ENCODE data around the gene TPSD1. TPM values are rescaled to one million over a fixed set of nuclear protein-coding genes. Genes with fewer than 3 reads are reported as not detected.

TPSD1 gene
- total and polyA plus RNA-seq, 2 experiments from 2014 or later, result 0.17 TPM; not detected in 1

- TF ChIP-seq ZNF331 (CRISPR knock-in tag; IDR thresholded peaks at IDR 0.05; ENCODE audit: low read depth) (no peak), CREB1 (CRISPR knock-in tag; IDR thresholded peaks at IDR 0.05; ENCODE audit: low read depth) (no peak), STAT1 (IDR thresholded peaks at IDR 0.05; ENCODE audit: unreplicated experiment) (no peak), EZH2 (IDR thresholded peaks at IDR 0.05; ENCODE audit: low read depth, unreplicated experiment) (no peak)
Measured at GRCh38 chr16:1256874-1257322, 1.0 kb downstream of the TPSD1 start (continued).

- H2AFZ ChIP-seq, result no peak overlapping the region
- H4K20me1 ChIP-seq (replicated peaks; ENCODE audit: insufficient read depth), result 0 out of 2 replicates have a peak, but pooled peaks cover 2% of the 10 kb centered on the region
- no peaks in the 10 kb centered on the region for H3K9me3 Mint-ChIP-seq
- DNase-seq (ENCODE audit: low spot score) (no peak), ATAC-seq (no peak)
- H3K36me3 ChIP-seq (ENCODE audit: insufficient read depth), result no peaks in the 10 kb centered on the region
- no peak overlapping the region for H3K4me2 ChIP-seq
- H3K27ac ChIP-seq (ENCODE audit: low read depth), result no peak overlapping the region
- H3K4me1 Mint-ChIP-seq, result peaks cover 11% of the 10 kb centered on the region
- H3F3A ChIP-seq (replicated peaks; ENCODE audit: low read depth), result no peaks in the 10 kb centered on the region
- H3K4me3 Mint-ChIP-seq, result no peak overlapping the region
- no peaks in the 10 kb centered on the region for H3K27me3 ChIP-seq (ENCODE audit: insufficient read depth)
- peaks cover 26% of the 10 kb centered on the region for H3K27me3 Mint-ChIP-seq (ENCODE audit: insufficient read depth, low read depth, poor library complexity)
- H3K36me3 Mint-ChIP-seq (ENCODE audit: low read depth), result no peaks in the 10 kb centered on the region
- H3K79me2 ChIP-seq (replicated peaks; ENCODE audit: insufficient read depth), result no peaks in the 10 kb centered on the region
- no peak overlapping the region for H3K27ac Mint-ChIP-seq
- H3K4me3 ChIP-seq, result no peak overlapping the region
- no peaks in the 10 kb centered on the region for H3K4me1 ChIP-seq (ENCODE audit: insufficient read depth)
- H3K9me2 ChIP-seq (ENCODE audit: insufficient read depth), result no peaks in the 10 kb centered on the region
- TF ChIP-seq EZH2 (IDR thresholded peaks at IDR 0.05; ENCODE audit: low read depth, unreplicated experiment) (no peak), CREB1 (CRISPR knock-in tag; IDR thresholded peaks at IDR 0.05; ENCODE audit: low read depth) (no peak), REST (IDR thresholded peaks at IDR 0.05; ENCODE audit: unreplicated experiment) (no peak), ZNF114 (CRISPR knock-in tag; IDR thresholded peaks at IDR 0.05) (no peak), ETS1 (IDR thresholded peaks at IDR 0.05) (no peak), POLR2AphosphoS5 (IDR thresholded peaks at IDR 0.05; ENCODE audit: low read depth) (no peak), STAT1 (IDR thresholded peaks at IDR 0.05; ENCODE audit: unreplicated experiment) (no peak), NANOG (IDR thresholded peaks at IDR 0.05; ENCODE audit: borderline replicate concordance) (no peak), EZH2phosphoT487 (IDR thresholded peaks at IDR 0.05; ENCODE audit: unreplicated experiment) (no peak), JUNB (IDR thresholded peaks at IDR 0.05; ENCODE audit: unreplicated experiment) (no peak), CTCF (conservative IDR thresholded peaks at IDR 0.05; ENCODE audit: low read depth in 2 of 2) (no peak)
Measured at GRCh38 chr16:1257561-1258224, 1.8 kb downstream of the TPSD1 start.
